ENCODE results near the gene CTSD. TPM values are rescaled to one million over a fixed set of nuclear protein-coding genes. Genes with fewer than 3 reads are reported as not detected.

CTSD gene
- total RNA-seq, 3 donors from 2014 or later, result 244 to 694 (median 667) TPM

DNA sequence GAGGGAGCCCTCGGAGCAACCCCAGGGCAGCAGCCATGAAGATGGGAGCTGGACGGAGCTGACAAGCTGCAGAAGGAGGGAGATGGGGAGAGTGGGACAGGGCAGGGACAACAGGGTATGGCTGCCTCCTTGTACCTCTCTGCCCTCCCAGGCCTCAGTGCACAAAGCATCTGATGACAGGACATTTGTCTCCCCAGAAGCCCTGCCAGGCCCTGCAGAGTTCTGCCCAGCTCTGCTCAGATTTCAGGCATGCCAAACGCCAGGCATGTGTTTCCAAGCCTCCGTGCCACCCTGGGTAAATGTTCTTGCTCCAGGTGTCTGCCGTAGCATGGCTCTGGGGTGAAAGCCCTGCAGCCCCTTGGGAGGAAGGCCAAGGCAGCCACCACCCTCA is 12.2 kb downstream of the CTSD start:
- H3K9me3 ChIP-seq, result no peaks in the 10 kb centered on the region
- DNase-seq (ENCODE audit: low spot score in 2 of 2), result no peak
- no peak for TF ChIP-seq POLR2AphosphoS5 (IDR thresholded peaks at IDR 0.05)
- no peak for TF ChIP-seq POLR2A (IDR thresholded peaks at IDR 0.05)
- no peak for TF ChIP-seq CTCF (IDR thresholded peaks at IDR 0.05)
- H3K36me3 ChIP-seq, result no peaks in the 10 kb centered on the region
- H3K27me3 ChIP-seq, result peaks cover 0 to 21% of the 10 kb centered on the region in 2 donors
- intact Hi-C loops (cut with DNase I; ENCODE audit: low total_unique reads), result no loop called here
- peaks cover 0 to 6% of the 10 kb centered on the region in 2 donors for H3K4me1 ChIP-seq
- peak overlapping the region; percentile 52 to 72 for H3K27ac ChIP-seq
- no peak overlapping the region for H3K4me3 ChIP-seq

DNA sequence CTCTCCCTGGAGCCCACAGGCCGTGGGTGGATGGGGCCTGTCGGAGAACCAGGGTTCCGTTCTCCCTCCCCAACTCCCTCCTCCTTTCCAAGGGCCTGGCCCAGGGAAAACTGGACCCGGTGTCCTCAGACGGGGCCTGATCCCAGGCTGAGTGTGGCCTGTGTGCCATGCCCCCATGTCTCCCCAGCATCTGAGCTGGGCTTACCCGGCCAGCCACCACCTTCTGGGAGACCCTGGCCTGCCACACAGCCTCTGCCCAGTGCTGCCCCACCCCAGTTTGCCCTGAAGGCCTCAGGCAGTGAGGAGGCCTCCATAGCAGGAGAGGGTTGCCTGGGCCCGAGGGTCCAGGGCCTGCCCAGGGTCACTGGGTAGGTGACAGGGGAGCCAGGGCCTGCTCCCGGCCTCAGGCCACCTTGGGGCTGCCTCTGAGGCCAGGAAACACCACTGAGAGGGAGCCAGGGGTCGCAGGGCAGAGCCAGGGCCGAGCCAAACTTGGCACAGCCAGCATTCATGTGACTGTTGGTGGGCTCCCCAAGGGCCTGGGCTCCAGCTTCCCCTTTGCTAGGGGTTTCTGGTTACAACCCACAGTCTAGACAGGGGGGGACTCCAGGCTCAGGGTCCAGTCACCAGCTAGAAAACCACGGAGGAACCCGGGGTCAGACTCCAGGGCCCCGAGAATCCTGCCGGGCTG is 12.7 kb downstream of the CTSD start:
- no peak overlapping the region for H3K4me3 ChIP-seq
- peaks cover 0 to 6% of the 10 kb centered on the region in 2 donors for H3K4me1 ChIP-seq
- TF ChIP-seq POLR2A (IDR thresholded peaks at IDR 0.05), result no peak
- TF ChIP-seq POLR2AphosphoS5 (IDR thresholded peaks at IDR 0.05), result no peak
- no peak for TF ChIP-seq CTCF (IDR thresholded peaks at IDR 0.05)
- no peaks in the 10 kb centered on the region for H3K36me3 ChIP-seq
- intact Hi-C loops (cut with DNase I; ENCODE audit: low total_unique reads), result no loop called here
- H3K27ac ChIP-seq, result peak overlapping the region; percentile 52 to 72
- H3K9me3 ChIP-seq, result no peaks in the 10 kb centered on the region
- DNase-seq (ENCODE audit: low spot score in 2 of 2), result no peak
- peaks cover 0 to 21% of the 10 kb centered on the region in 2 donors for H3K27me3 ChIP-seq

GRCh38 chr11:1750481-1750839 is 13.3 kb downstream of the CTSD start, which contains the start of gene IFITM10:
TSS of gene IFITM10 (minus strand) at chr11:1750595. CDS start at chr11:1750442, 153 bp downstream.
- DNase-seq (ENCODE audit: low spot score in 2 of 2), result no peak
- peak within 1 kb of the TSS; percentile 33 to 65 (median 55) for H3K4me3 ChIP-seq
- H3K27me3 ChIP-seq, result peaks cover 0 to 21% of the 10 kb centered on the region in 2 donors
- no peaks in the 10 kb centered on the region for H3K36me3 ChIP-seq
- peaks cover 0 to 6% of the 10 kb centered on the region in 2 donors for H3K4me1 ChIP-seq
- intact Hi-C loops (cut with DNase I; ENCODE audit: low total_unique reads), result no loop called here
- H3K9me3 ChIP-seq, result no peaks in the 10 kb centered on the region
- TF ChIP-seq POLR2AphosphoS5 (IDR thresholded peaks at IDR 0.05) (no peak), POLR2A (IDR thresholded peaks at IDR 0.05) (no peak), CTCF (IDR thresholded peaks at IDR 0.05) (no peak)
- H3K27ac ChIP-seq, result peak within 1 kb of the TSS; percentile 52 to 72

DNA sequence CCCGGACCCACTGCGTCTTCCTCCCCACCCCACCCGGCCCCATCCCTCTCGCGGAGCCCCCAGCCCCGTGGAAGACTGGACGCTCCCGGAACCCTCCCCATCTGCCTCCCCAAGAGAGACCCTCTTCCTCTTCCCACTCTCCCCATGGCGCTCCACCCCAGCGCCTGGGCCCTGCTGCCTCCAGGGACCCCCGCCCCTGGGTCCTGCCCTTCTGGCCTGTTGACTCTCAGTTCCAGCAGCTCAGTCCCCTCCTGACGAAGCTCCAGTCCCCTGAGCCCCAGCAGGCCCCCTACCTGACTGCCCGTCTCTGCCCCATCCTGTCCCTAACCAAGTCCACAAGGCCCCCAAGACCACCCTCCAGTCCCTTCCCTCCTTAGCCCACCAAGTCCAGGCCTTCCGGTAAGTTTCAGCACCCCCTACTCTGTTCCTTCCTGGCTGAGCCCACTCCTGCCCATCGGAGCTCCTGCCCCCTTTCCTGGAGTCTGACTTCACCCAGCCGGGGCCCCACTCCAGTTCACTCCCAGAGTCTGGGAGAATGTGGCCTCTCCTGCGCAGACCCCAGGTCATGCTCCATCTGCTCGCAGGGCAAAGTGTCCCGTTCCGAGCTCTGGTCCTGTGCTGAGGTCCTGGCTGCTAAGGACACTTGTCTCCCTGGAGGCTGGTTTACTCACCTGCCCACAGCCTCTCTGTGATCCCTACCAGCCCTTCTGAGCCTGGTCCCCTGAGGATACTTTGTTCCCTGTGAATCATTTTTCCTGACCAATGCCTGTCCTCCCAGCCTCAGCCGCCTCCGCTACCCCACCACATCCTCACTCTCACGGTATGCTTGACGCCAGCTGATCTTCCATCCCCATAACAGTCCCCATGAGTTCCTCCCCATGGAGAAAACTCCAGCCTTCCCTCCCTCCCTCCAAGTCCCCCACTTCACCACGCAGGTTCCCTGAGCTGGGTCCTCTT is 14.1 kb downstream of the CTSD start:
- TF ChIP-seq POLR2A (IDR thresholded peaks at IDR 0.05), result no peak
- TF ChIP-seq POLR2AphosphoS5 (IDR thresholded peaks at IDR 0.05), result no peak
- TF ChIP-seq CTCF (IDR thresholded peaks at IDR 0.05), result no peak
- intact Hi-C loops (cut with DNase I; ENCODE audit: low total_unique reads), result no loop called here
- H3K36me3 ChIP-seq, result no peaks in the 10 kb centered on the region
- H3K27me3 ChIP-seq, result peaks cover 0 to 21% of the 10 kb centered on the region in 2 donors
- peak overlapping the region; percentile 33 to 65 (median 55) for H3K4me3 ChIP-seq
- no peak for DNase-seq (ENCODE audit: low spot score in 2 of 2)
- H3K4me1 ChIP-seq, result peaks cover 0 to 6% of the 10 kb centered on the region in 2 donors
- H3K27ac ChIP-seq, result peak overlapping the region; percentile 28 to 52
- no peaks in the 10 kb centered on the region for H3K9me3 ChIP-seq

Data from breast epithelium (tissue), 4 donors.